Neural cell (in vitro differentiated cells): ENCODE data around the gene GPHN. TPM values are rescaled to one million over a fixed set of nuclear protein-coding genes. Genes with fewer than 3 reads are reported as not detected.

ENCODE experiments used
- H2AFZ ChIP-seq: fragments of 200-600, 300-800 bp; sonication (generic), shearing (Covaris generic); 2 replicates; pipeline ENCODE4 v1.6.0; 2014; ENCODE audit warnings: low read depth, mild to moderate bottlenecking, antibody characterized with exemption, low read length, moderate library complexity
- H3F3A ChIP-seq: fragments of 200-600 bp; shearing (Covaris generic); 2 replicates; pipeline ENCODE4 v1.6.1; 2016; ENCODE audit warnings: mild to moderate bottlenecking, moderate library complexity, mixed read lengths, antibody characterized with exemption, low read length; ENCODE audit not compliant: insufficient read depth, poor library complexity, severe bottlenecking
- H3K27ac ChIP-seq: fragments of 200-600, 300-800 bp; sonication (generic), shearing (Covaris generic); 2 replicates; pipeline ENCODE4 v1.5.1; 2014; ENCODE audit warnings: mild to moderate bottlenecking, low read length, moderate library complexity
- H3K27me3 ChIP-seq: fragments of 300-800, 200-600 bp; sonication (generic), shearing (Covaris generic); 2 replicates; pipeline ENCODE4 v1.6.0; 2014; ENCODE audit warnings: mild to moderate bottlenecking, low read depth, low read length, moderate library complexity; ENCODE audit not compliant: insufficient read depth
- H3K36me3 ChIP-seq: fragments of 300-800, 200-600 bp; sonication (generic), shearing (Covaris generic); 2 replicates; pipeline ENCODE4 v1.5.1; 2014; ENCODE audit warnings: mild to moderate bottlenecking, antibody characterized with exemption, low read length, moderate library complexity; ENCODE audit not compliant: insufficient read depth
- H3K4me2 ChIP-seq: fragments of 300-800, 200-600 bp; sonication (generic), shearing (Covaris generic); 2 replicates; pipeline ENCODE4 v1.6.0; 2014; ENCODE audit warnings: mild to moderate bottlenecking, low read length
- H3K4me3 ChIP-seq: fragments of 300-800, 200-600 bp; sonication (generic), shearing (Covaris generic); 2 replicates; pipeline ENCODE4 v1.5.1; 2014; ENCODE audit warnings: mild to moderate bottlenecking, low read length, moderate library complexity
- H3K79me2 ChIP-seq: fragments of 200-600 bp; shearing (Covaris generic); replicated peaks from 2 replicates; pipeline ENCODE4 v1.6.0; 2014; ENCODE audit warnings: mild to moderate bottlenecking, low read length, moderate library complexity; ENCODE audit not compliant: insufficient read depth
- H3K9ac ChIP-seq: fragments of 300-800, 200-600 bp; sonication (generic), shearing (Covaris generic); 2 replicates; pipeline ENCODE4 v1.6.1; 2016; ENCODE audit warnings: mild to moderate bottlenecking, low read length, mixed read lengths
- H3K9me2 ChIP-seq: fragments of 200-600 bp; shearing (Covaris generic); 2 replicates; pipeline ENCODE4 v1.6.1; 2016; ENCODE audit warnings: mild to moderate bottlenecking, low read length, mixed read lengths; ENCODE audit not compliant: insufficient read depth
- H3K9me3 ChIP-seq: fragments of 200-600, 300-800 bp; sonication (generic), shearing (Covaris generic); 2 replicates; pipeline ENCODE4 v1.6.1; 2016; ENCODE audit warnings: mild to moderate bottlenecking, mixed run types, low read length, moderate library complexity, mixed read lengths
- H4K20me1 ChIP-seq: fragments of 200-600 bp; shearing (Covaris generic); 2 replicates; pipeline ENCODE4 v1.6.1; 2016; ENCODE audit warnings: mild to moderate bottlenecking, mixed run types; ENCODE audit not compliant: insufficient read depth
- EP300 ChIP-seq: fragments of 450-650 bp; conservative IDR thresholded peaks from 2 replicates; pipeline ENCODE4 v1.6.1; 2014; ENCODE audit warnings: antibody characterized with exemption, mild to moderate bottlenecking, moderate library complexity; ENCODE audit not compliant: poor library complexity, severe bottlenecking
- EZH2 ChIP-seq: fragments of 200-600, 300-800 bp; shearing (Covaris generic), sonication (generic); IDR thresholded peaks from 2 replicates; pipeline ENCODE4 v1.6.1; 2014; ENCODE audit warnings: antibody characterized with exemption, low read length, borderline replicate concordance, mild to moderate bottlenecking; ENCODE audit not compliant: insufficient read depth, poor library complexity, severe bottlenecking
- MXI1 ChIP-seq: fragments of 450-650 bp; conservative IDR thresholded peaks from 2 replicates; pipeline ENCODE4 v1.6.1; 2014; ENCODE audit warnings: antibody characterized with exemption, mild to moderate bottlenecking; ENCODE audit not compliant: poor library complexity, severe bottlenecking
- POLR2AphosphoS5 ChIP-seq: IDR thresholded peaks from 2 replicates; pipeline ENCODE4 v1.6.1; 2012
- RAD21 ChIP-seq: fragments of 450-650 bp; conservative IDR thresholded peaks from 2 replicates; pipeline ENCODE4 v1.6.1; 2014; ENCODE audit warnings: antibody characterized with exemption, mild to moderate bottlenecking, moderate library complexity
- SMC3 ChIP-seq: fragments of 450-650 bp; conservative IDR thresholded peaks from 2 replicates; pipeline ENCODE4 v1.6.1; 2014; ENCODE audit warnings: antibody characterized with exemption, mild to moderate bottlenecking, moderate library complexity; ENCODE audit not compliant: poor library complexity
- TAF1 ChIP-seq: IDR thresholded peaks from 2 replicates; pipeline ENCODE4 v1.6.1; 2012; ENCODE audit warnings: low read depth
- polyA plus RNA-seq: library from polyadenylated mRNA; depleted of rRNA; stranded (reverse); fragments of >200 nt; gene quantifications from 2 replicates; pipeline ENCODE4 v1.2.3, GENCODE V29; 2014
- TF ChIP-seq, protein P1 (sequence below): fragments of 450-650 bp; IDR thresholded peaks from 2 replicates; pipeline ENCODE4 v1.5.1; 2014; ENCODE audit warnings: antibody characterized with exemption, mild to moderate bottlenecking, moderate library complexity; ENCODE audit not compliant: poor library complexity, severe bottlenecking
- TF ChIP-seq, protein P2 (sequence below): IDR thresholded peaks from 2 replicates; pipeline ENCODE4 v1.6.1; 2012; ENCODE audit warnings: borderline replicate concordance

Gene GPHN
- polyA plus RNA-seq, 1 donor from 2014 or later = 135 TPM

DNA sequence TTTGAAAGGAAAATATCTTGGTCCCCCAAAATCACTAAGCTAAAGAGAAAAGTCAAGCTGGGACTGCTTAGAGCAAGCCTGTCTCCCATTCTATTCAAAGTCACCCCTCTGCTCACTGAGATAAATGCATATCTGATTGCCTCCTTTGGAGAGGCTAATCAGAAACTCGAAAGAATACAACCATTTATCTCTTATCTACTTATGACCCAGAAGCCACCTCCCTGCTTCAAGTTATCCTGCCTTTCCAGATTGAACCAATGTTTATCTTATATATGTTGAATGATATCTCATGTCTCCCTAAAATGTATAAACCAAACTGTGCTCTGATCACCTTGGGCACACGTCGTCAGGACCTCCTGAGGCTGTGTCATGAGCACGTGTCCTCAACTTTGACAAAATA, 36.4 kb upstream of the GPHN start:
- Histone ChIP-seq H3K9ac (no peak overlapping the region), H3K4me2 (no peak overlapping the region), H3K27ac (no peak overlapping the region), H3K27me3 (no peaks in the 10 kb centered on the region), H3K4me3 (no peak overlapping the region), H3K9me3 (no peaks in the 10 kb centered on the region), H3F3A (no peaks in the 10 kb centered on the region), H2AFZ (no peak overlapping the region), H3K79me2 (no peaks in the 10 kb centered on the region), H3K9me2 (no peaks in the 10 kb centered on the region), H4K20me1 (no peaks in the 10 kb centered on the region), H3K36me3 (no peaks in the 10 kb centered on the region)
- TF ChIP-seq POLR2AphosphoS5 = no peak
- TF ChIP-seq SMC3 = no peak
- TF ChIP-seq, protein P1, sequence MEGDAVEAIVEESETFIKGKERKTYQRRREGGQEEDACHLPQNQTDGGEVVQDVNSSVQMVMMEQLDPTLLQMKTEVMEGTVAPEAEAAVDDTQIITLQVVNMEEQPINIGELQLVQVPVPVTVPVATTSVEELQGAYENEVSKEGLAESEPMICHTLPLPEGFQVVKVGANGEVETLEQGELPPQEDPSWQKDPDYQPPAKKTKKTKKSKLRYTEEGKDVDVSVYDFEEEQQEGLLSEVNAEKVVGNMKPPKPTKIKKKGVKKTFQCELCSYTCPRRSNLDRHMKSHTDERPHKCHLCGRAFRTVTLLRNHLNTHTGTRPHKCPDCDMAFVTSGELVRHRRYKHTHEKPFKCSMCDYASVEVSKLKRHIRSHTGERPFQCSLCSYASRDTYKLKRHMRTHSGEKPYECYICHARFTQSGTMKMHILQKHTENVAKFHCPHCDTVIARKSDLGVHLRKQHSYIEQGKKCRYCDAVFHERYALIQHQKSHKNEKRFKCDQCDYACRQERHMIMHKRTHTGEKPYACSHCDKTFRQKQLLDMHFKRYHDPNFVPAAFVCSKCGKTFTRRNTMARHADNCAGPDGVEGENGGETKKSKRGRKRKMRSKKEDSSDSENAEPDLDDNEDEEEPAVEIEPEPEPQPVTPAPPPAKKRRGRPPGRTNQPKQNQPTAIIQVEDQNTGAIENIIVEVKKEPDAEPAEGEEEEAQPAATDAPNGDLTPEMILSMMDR = no peak
- no peak for TF ChIP-seq MXI1
- no peak for TF ChIP-seq EP300
- TF ChIP-seq EZH2 = no peak
- TF ChIP-seq, protein P2, sequence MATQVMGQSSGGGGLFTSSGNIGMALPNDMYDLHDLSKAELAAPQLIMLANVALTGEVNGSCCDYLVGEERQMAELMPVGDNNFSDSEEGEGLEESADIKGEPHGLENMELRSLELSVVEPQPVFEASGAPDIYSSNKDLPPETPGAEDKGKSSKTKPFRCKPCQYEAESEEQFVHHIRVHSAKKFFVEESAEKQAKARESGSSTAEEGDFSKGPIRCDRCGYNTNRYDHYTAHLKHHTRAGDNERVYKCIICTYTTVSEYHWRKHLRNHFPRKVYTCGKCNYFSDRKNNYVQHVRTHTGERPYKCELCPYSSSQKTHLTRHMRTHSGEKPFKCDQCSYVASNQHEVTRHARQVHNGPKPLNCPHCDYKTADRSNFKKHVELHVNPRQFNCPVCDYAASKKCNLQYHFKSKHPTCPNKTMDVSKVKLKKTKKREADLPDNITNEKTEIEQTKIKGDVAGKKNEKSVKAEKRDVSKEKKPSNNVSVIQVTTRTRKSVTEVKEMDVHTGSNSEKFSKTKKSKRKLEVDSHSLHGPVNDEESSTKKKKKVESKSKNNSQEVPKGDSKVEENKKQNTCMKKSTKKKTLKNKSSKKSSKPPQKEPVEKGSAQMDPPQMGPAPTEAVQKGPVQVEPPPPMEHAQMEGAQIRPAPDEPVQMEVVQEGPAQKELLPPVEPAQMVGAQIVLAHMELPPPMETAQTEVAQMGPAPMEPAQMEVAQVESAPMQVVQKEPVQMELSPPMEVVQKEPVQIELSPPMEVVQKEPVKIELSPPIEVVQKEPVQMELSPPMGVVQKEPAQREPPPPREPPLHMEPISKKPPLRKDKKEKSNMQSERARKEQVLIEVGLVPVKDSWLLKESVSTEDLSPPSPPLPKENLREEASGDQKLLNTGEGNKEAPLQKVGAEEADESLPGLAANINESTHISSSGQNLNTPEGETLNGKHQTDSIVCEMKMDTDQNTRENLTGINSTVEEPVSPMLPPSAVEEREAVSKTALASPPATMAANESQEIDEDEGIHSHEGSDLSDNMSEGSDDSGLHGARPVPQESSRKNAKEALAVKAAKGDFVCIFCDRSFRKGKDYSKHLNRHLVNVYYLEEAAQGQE = no peak
- no peak for TF ChIP-seq TAF1
- TF ChIP-seq RAD21 = no peak

DNA sequence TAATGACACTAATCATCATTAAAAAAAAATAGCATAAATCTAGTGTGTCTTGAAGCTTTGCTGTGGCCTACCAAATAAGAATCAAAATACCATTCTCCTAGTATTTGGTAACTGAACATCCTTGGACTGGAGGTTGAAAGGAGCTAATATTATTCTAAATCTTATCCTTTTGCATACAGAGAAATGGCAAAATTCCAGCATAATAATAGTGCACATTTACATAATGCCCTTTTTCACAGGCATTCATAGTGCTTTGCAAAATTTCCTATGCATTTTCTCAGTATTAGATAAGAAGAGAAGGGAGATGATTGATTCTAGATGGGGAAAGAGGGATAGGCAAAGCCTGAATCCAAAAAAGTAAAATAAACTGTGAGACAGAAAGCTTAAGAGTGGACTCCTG, 35.7 kb upstream of the GPHN start:
- Histone ChIP-seq H3K9me3 (no peaks in the 10 kb centered on the region), H3K27ac (no peak overlapping the region), H3K9me2 (no peaks in the 10 kb centered on the region), H3K9ac (no peak overlapping the region), H3K36me3 (no peaks in the 10 kb centered on the region), H3K27me3 (no peaks in the 10 kb centered on the region), H3K79me2 (no peaks in the 10 kb centered on the region), H4K20me1 (no peaks in the 10 kb centered on the region), H2AFZ (no peak overlapping the region), H3K4me2 (no peak overlapping the region), H3K4me3 (no peak overlapping the region), H3F3A (no peaks in the 10 kb centered on the region)
- TF ChIP-seq EP300 (no peak), RAD21 (no peak)

DNA sequence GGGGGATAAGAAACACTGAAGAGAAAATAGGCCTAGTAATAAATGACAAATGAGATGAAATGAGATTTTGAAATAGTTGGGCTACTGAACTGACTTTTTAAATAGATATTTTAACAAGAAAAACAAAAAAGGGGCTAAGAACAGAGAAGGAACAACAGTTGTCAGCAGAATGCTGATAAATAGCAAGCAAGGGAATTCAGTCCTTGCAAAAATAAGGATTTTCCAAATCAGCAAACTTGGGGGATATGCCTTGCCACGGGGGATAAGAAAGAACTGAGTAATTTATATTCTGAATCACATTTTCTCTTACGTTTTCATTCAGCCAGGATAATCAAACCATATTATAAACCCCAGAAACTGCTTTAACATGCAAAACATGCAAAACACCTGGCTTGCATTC, 34.7 kb upstream of the GPHN start:
- Histone ChIP-seq H3K79me2 (no peaks in the 10 kb centered on the region), H2AFZ (no peak overlapping the region), H4K20me1 (no peaks in the 10 kb centered on the region), H3K9me2 (no peaks in the 10 kb centered on the region), H3K27me3 (no peaks in the 10 kb centered on the region), H3K36me3 (no peaks in the 10 kb centered on the region), H3K4me2 (no peak overlapping the region), H3K9me3 (no peaks in the 10 kb centered on the region), H3K9ac (no peak overlapping the region), H3F3A (no peaks in the 10 kb centered on the region), H3K27ac (no peak overlapping the region), H3K4me3 (no peak overlapping the region)
- TF ChIP-seq EP300 (no peak), POLR2AphosphoS5 (no peak), EZH2 (no peak), TAF1 (no peak), SMC3 (no peak), MXI1 (no peak), RAD21 (no peak)
- TF ChIP-seq, protein P1 = no peak
- TF ChIP-seq, protein P2 = no peak
